ENCODE results near the gene CDH23.
A peak's percentile ranks its signal among the peaks of the same experiment; 100 is the strongest.
"Not testable (repeated sequence)": the region's sequence is repeated elsewhere in the genome, so short reads cannot be mapped to it uniquely, and the experiment has no call there.

Gene CDH23

GRCh38 chr10:71848325-71849275, 451.9 kb downstream of the CDH23 start:
- no peak for DNase-seq

GRCh38 chr10:71849461-71849908, 452.8 kb downstream of the CDH23 start:
- no peak for DNase-seq

GRCh38 chr10:71850021-71850742, 453.5 kb downstream of the CDH23 start:
- no peak for DNase-seq

- DNase-seq: peak; percentile 54
These were observed 454.2 kb downstream of the CDH23 start, which contains the start of gene PSAP for GRCh38 chr10:71850743-71851464. PSAP (minus strand) TSS chr10:71851251; CDS start chr10:71851221, 30 bp downstream.

- DNase-seq: not testable (repeated sequence)
These were observed 454.9 kb downstream of the CDH23 start for GRCh38 chr10:71851465-71852095.

- no peak for DNase-seq
These were observed 455.7 kb downstream of the CDH23 start for GRCh38 chr10:71852355-71852937.

- no peak for DNase-seq
These were observed 457.3 kb downstream of the CDH23 start for GRCh38 chr10:71854031-71854430.

- no peak for DNase-seq
These were observed 459.9 kb downstream of the CDH23 start for GRCh38 chr10:71856619-71857018.

GRCh38 chr10:71857934-71858890, 461.5 kb downstream of the CDH23 start:
- DNase-seq: no peak

- DNase-seq: no peak
These were observed 463.7 kb downstream of the CDH23 start for GRCh38 chr10:71860243-71861029.

- no peak for DNase-seq
These were observed 466.5 kb downstream of the CDH23 start for GRCh38 chr10:71863203-71863602.

GRCh38 chr10:71864911-71865361, 468.2 kb downstream of the CDH23 start:
- no peak for DNase-seq

Measured in NCI-H187 treated with DMSO at 0.1 percent for 48 hours (cell line).